ENCODE measurements around the gene ITGA11. TPM values are rescaled to one million over a fixed set of nuclear protein-coding genes. Genes with fewer than 3 reads are reported as not detected.

The ITGA11 gene
- total RNA-seq, 1 donor from 2014 or later: 0.51 TPM

GRCh38 chr15:68264282-68264681 is 167.7 kb downstream of the ITGA11 start:
- H3K9me3 Mint-ChIP-seq: no peaks in the 10 kb centered on the region
- no peaks in the 10 kb centered on the region for H3K36me3 Mint-ChIP-seq (ENCODE audit: low read depth)
- H3K27me3 Mint-ChIP-seq (ENCODE audit: low read depth): peaks cover 28% of the 10 kb centered on the region
- TF ChIP-seq CTCF (conservative IDR thresholded peaks at IDR 0.05): no peak
- no peak overlapping the region for H3K4me3 Mint-ChIP-seq
- H3K4me1 Mint-ChIP-seq: no peaks in the 10 kb centered on the region
- DNase-seq (ENCODE audit: low read depth, low spot score): no peak
- no peak overlapping the region for H3K27ac Mint-ChIP-seq (ENCODE audit: unreplicated experiment)

- H3K9me3 Mint-ChIP-seq: no peaks in the 10 kb centered on the region
- no peak overlapping the region for H3K4me3 Mint-ChIP-seq
- no peaks in the 10 kb centered on the region for H3K4me1 Mint-ChIP-seq
- peaks cover 26% of the 10 kb centered on the region for H3K27me3 Mint-ChIP-seq (ENCODE audit: low read depth)
- no peaks in the 10 kb centered on the region for H3K36me3 Mint-ChIP-seq (ENCODE audit: low read depth)
- H3K27ac Mint-ChIP-seq (ENCODE audit: unreplicated experiment): no peak overlapping the region
- no peak for TF ChIP-seq CTCF (conservative IDR thresholded peaks at IDR 0.05)
- DNase-seq (ENCODE audit: low read depth, low spot score): no peak
Measured at GRCh38 chr15:68262514-68263356, 169.2 kb downstream of the ITGA11 start.

- DNase-seq (ENCODE audit: low read depth, low spot score): no peak
- H3K9me3 Mint-ChIP-seq: no peaks in the 10 kb centered on the region
- peaks cover 25% of the 10 kb centered on the region for H3K27me3 Mint-ChIP-seq (ENCODE audit: low read depth)
- no peak for TF ChIP-seq CTCF (conservative IDR thresholded peaks at IDR 0.05)
- no peaks in the 10 kb centered on the region for H3K36me3 Mint-ChIP-seq (ENCODE audit: low read depth)
- no peak overlapping the region for H3K4me3 Mint-ChIP-seq
- H3K27ac Mint-ChIP-seq (ENCODE audit: unreplicated experiment): no peak overlapping the region
- no peaks in the 10 kb centered on the region for H3K4me1 Mint-ChIP-seq
Measured at GRCh38 chr15:68261980-68262379, 170.0 kb downstream of the ITGA11 start.

GRCh38 chr15:68261241-68261640 is 170.7 kb downstream of the ITGA11 start:
- Mint-ChIP-seq H3K9me3 (no peaks in the 10 kb centered on the region), H3K36me3 (ENCODE audit: low read depth) (no peaks in the 10 kb centered on the region), H3K27ac (ENCODE audit: unreplicated experiment) (no peak overlapping the region)

GRCh38 chr15:68259883-68260282 is 172.1 kb downstream of the ITGA11 start:
- no peaks in the 10 kb centered on the region for H3K9me3 Mint-ChIP-seq
- no peaks in the 10 kb centered on the region for H3K36me3 Mint-ChIP-seq (ENCODE audit: low read depth)

More at GRCh38 chr15:68261241-68261640, 170.7 kb downstream of the ITGA11 start:
- peaks cover 4% of the 10 kb centered on the region for H3K4me1 Mint-ChIP-seq
- no peak for TF ChIP-seq CTCF (conservative IDR thresholded peaks at IDR 0.05)
- peak overlapping the region; percentile 17 for H3K4me3 Mint-ChIP-seq
- no peak for DNase-seq (ENCODE audit: low read depth, low spot score)
- H3K27me3 Mint-ChIP-seq (ENCODE audit: low read depth): peaks cover 27% of the 10 kb centered on the region

More at GRCh38 chr15:68259883-68260282, 172.1 kb downstream of the ITGA11 start:
- no peak overlapping the region for H3K4me3 Mint-ChIP-seq
- no peak overlapping the region for H3K27ac Mint-ChIP-seq (ENCODE audit: unreplicated experiment)
- peaks cover 4% of the 10 kb centered on the region for H3K4me1 Mint-ChIP-seq
- DNase-seq (ENCODE audit: low read depth, low spot score): no peak
- TF ChIP-seq CTCF (conservative IDR thresholded peaks at IDR 0.05): no peak
- H3K27me3 Mint-ChIP-seq (ENCODE audit: low read depth): peaks cover 25% of the 10 kb centered on the region
